Measurements from ENCODE around the gene ITPK1.

GRCh38 chr14:93011141-93011529 lies 104.6 kb downstream of the ITPK1 start:
- no peak for TF ChIP-seq POLR2AphosphoS5 (IDR thresholded peaks at IDR 0.05; ENCODE audit: low read depth, low read length)
- no peak for TF ChIP-seq TAF1 (IDR thresholded peaks at IDR 0.05; ENCODE audit: borderline replicate concordance, insufficient read depth, low read length)
- no peak for TF ChIP-seq SIN3A (IDR thresholded peaks at IDR 0.05; ENCODE audit: borderline replicate concordance, insufficient read depth, low read length)
- no peak for TF ChIP-seq REST (IDR thresholded peaks at IDR 0.05; ENCODE audit: insufficient read depth in 1 of 2, low read depth in 2 of 2, low read length in 2 of 2)
- no peak for TF ChIP-seq FOXP2 (optimal IDR thresholded peaks at IDR 0.05; ENCODE audit: borderline replicate concordance, extremely low read depth, extremely low read length, insufficient read depth)

Measured in PFSK-1 (cell line).